ENCODE results near the gene DLEC1.

Gene DLEC1

DNA sequence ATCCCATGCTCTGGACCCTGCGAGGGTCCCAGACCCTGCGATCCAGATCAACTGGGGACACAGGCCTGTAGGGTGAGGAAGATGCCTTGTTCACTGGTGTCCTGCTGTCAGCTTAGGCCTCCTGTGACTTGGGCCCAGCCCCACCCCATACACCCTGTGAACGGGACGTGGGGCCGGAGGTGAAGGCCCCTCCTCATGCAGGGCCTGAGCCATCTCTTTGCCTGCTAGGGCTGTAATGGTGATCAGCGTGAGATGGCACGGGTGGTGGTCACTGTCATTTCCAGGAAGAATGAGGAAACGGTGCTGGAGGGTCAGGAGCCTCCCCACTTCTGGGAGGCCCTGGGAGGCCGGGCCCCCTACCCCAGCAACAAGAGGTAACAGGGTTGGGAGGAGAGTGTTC is 36.1 kb upstream of the DLEC1 start:
- DNase-seq = no peak

DNA sequence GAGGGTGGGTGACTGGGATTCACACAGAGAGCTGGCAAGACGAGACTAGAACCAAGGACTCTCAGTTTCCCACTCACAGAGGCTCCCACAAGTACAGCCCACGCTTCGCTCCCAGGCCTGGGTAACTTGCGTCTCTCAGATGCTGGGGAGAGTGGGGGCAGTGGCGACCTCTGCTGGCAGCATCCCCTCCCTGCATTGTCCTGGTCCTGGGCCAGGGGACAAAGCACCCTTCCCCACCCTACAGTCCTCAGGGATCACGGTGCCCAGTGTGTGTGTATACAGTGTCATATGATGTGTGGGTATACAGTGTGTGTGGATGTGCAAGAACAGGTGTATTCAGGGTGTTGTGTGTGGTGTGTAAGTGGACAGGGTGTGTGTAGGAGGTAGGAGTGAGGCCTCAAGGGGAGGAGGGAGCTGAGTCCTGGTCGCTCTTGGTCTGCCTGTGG is 35.6 kb upstream of the DLEC1 start:
- no peak for DNase-seq

DNA sequence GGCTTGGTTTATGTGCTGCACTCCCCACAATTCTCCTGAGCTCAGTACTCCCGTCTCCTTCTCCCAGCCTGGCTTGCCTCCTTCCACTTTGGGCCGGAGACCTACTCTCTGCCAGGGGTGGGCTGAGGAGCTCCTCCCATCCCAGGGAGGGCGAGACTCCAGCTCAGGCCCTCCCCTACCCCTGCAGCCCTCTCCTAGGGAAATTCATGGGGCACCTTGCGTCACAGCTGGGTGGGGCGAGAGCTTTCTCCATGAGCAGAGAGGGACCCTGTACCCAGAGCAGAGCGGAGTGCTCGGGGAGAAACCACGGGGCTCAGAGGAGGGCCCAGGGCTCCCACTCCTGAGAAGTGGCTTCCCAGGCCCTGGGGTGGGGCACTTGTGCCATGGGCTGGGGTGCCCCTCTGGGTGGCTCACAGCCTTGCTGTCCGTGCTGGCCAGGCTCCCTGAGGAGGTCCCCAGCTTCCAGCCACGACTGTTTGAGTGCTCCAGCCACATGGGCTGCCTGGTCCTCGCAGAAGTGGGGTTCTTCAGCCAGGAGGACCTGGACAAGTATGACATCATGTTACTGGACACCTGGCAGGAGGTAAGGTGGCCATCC is 35.1 kb upstream of the DLEC1 start:
- no peak for DNase-seq

DNA sequence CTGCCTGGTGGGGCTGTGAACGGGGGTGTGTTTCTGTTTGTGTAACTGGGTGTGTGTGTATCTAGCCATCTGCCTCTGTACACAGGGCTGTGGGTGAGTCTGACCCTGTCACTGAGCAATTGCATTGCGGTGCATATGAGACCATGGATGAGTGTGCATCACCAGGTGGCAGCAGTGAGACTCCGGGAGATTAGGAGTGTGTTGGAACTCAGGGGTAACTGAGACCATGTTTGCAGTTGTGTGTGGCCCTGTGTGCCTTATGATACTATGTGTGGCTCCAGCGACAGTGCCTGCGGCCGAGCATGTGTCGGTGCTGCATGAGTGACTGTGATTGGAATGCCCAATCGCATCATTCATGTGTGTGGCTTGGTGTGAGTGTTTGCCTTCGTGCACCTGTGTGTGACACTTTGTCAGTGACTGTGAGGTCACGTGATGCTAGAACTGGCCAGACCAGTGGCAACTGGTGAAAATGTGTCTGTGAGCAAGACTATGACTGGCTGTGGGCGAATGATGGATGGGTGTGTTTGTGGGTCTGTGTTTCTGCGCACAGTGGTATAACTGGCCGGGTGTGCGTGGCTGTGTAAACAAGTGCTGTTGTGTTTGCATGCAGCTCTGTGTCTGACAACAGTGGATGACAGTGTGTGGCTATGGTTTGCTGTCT is 34.5 kb upstream of the DLEC1 start:
- DNase-seq = peak; percentile 12 to 13

DNA sequence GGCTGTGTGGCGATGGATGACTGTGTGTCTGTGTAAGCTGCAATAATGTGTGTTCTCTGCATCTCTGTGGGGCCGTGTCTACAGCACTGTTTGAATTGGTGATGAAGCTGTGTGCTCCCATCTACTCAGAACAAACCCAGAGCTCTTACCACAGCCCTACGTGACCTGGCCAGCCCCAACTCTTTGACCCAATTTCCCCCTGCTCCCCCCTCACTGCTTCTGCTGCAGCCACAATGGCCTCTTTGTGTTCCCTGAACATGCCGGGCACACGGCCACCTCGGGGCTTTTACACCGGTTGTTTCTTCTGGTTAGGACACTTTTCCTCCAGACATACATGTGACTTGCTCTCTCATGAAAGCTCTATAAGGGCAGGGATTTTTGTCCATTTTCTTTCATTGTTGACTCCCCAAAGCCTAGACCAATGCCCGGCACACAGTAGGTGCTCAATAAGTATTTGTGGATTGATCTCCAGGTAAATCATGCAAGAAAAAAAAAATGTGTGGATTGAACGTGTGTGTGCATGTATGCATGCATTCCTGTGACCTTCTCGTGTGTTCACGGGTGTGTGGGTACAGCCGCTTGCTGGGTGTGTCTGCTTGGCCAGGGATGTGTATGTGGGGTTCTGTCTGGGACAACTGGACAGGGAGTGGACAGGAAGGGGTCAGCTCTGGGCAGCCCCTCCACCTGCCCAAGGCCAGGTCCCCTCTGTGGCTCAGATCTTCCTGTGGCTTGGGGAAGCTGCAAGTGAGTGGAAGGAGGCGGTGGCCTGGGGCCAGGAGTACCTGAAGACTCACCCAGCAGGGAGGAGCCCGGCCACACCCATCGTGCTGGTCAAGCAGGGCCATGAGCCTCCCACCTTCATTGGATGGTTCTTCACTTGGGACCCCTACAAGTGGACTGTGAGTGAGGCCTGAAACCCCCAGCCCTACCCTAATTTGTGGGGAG is 33.7 kb upstream of the DLEC1 start:
- no peak for DNase-seq

DNA sequence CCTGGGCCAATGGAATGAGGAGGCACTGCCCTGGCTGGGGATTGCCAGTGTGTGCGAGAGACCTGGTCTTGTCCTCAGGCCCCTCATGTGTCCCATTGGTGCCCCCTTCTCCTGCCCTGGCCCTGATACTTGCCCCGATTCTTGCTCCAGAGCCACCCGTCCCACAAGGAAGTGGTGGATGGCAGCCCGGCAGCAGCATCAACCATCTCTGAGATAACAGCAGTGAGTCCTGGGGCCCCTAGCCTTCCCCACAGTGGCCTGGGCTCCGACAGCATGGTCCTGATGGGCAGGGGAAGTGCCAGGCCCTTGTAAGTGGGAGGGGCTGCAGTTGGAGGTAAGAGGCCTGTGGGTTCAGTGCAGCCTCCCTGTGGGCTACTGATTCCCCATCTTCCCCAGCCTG is 33.0 kb upstream of the DLEC1 start:
- DNase-seq = no peak

DNA sequence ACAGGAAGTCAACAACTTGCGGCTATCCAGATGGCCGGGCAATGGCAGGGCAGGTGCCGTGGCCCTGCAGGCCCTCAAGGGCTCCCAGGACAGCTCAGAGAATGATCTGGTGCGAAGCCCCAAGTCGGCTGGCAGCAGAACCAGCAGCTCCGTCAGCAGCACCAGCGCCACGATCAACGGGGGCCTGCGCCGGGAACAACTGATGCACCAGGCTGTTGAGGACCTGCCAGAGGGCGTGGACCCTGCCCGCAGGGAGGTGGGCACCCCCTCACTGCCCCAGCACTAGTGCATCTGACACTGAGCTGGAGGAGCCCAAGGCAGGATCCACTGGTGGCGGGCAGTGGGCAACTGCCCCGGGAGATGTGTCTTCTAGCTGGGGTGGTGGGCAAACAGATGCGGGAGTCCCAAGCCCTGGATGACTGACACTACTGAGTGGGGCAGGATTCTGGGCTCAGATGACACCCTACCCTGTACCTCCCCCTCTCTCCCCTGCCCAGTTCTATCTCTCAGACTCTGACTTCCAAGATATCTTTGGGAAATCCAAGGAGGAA is 32.5 kb upstream of the DLEC1 start:
- no peak for DNase-seq

DNA sequence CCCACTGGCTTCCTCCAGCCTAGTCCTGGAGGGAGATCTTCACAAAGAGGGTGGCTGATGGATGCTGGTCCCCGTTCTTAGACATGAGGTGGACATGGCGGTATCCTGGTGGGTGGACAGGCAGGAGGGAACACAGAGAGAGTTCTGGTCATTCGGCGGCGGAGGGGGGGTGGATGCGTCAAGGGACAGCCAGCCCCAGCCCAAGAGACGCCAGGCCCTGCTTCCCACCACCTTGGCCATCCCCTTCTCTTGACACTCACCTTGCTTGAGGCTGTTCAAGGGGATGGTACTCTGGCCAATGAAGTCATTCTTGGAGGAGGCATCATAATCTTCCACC is 31.3 kb upstream of the DLEC1 start:
- no peak for DNase-seq

DNA sequence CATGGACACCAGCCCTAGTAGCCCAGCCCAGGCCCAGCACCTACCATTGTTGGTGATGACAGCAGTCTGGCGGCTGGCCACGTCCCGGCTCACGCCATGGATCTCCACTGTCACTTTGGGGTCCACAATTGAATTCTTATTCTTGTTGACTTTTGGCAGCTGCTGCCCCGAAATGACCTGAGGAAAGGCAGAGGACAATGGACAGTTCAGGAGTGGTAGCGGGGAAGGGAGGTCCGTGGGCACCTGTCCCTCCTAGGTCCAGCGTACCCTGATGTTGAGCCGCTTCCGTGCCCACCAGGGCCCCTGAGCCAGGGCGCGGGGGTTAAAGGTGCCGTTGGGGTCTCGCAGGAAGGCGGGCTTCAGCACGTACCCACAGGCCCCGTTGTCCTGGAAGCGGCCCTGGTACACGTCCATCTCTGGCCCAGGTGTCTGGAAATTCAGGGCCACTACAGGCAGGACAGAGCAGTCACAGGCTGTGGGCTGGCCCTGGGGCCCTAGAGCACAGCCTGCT is 30.8 kb upstream of the DLEC1 start:
- no peak for DNase-seq

DNA sequence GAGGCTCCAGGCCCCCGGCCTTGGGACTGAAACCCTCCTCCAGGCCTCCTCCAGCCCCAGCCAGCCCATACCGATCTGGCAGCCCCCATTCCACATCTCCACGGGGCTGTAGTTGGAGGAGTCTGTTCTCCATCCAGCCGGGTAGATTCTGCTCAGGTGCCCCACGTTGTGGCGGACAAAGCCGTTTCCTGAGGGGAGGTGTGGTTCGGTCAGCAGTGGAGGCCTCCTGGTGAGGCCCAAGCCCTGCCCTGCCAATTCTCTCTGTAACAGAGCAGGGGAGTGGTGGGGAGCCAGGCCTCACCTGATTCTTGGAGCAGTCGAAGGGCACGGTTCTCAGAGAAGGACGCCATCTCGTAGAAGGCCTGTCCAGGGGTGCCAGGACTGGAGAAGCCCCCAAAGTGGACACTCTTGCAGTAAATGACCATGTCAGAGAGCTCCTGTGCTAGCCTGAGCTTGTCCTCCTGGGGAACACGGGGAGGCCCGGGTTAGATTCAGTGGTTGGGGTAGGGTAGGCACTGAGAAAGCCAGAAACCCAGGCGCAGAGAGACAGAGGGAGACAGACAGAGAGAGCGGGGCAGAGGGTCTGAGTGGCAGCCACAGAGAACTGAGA is 29.9 kb upstream of the DLEC1 start:
- DNase-seq = no peak

DNA sequence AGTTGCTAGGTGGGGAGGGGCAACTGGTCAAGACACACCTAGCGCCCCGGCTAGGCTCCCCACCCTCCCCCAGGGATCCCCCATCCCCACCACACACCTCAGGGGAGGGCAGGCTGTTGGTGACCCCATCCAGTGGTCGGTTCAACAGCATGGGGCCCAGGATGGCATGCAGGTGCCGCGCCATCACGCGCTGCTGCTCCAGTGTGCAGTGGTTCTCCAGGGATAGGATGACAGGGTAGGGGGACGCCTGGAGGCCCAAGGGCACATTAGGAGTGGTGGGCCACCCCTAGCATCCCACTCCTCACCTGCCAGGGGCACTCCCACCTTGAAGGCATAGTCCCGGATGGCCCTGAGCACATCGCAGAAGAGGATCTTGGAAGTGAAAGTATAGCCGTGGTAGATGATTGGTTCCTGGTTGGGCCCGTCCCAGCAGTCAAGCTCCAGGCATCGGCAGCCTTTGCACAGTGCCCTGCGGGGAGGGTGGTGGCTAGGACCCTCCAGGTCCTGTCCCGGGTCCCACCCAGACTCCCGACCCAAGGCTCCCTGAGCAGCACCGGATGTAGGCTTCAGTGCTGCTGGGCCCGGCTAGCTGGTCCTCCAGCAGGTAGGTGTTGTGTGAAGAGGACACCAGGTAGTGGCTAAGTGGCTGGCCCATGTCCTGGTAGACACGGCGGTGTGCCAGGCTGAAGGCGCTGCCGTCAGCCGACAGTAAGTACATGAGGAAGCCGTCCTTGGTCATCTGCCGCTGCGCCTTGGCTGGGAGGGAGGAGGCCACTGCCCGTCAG is 29.0 kb upstream of the DLEC1 start:
- no peak for DNase-seq

DNA sequence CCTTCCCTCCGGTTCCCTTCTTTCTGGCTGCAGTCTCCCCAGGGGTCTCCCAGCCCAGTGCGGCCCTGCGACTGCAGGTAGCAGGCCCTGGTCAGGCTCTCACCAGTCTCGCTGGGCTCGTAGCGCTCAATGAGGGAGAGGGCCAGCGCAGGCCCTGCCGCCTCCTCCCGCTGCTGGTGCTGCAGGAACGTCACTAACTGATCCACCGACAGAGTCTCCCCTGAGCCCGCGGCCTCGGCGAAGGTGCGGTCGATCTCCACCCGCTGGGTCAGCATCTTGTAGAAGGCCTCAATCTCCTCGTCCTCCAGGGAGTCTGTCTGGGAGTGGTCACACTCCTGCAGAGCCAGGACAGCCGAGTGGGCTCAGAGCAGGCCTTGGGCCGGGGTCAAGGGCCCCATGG is 27.9 kb upstream of the DLEC1 start:
- no peak for DNase-seq

DNA sequence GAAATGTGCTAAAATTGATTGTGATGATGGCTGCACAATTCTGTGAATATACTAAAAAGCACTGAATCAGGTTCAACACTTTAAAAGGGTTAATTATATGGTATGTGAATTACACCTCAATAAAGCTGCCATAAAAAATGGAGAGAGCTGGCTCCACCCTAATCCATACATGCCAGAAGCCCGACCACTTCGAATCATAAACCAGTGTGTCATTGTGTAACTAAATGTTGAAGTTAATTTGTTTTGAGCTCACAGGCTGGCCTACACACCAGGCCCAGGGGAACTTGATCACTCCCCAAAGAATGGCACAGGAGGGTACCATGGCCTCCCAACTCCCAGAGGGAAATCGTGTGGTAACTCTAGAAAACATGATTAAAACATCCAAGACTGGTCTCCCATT is 23.5 kb upstream of the DLEC1 start:
- DNase-seq = no peak

DNA sequence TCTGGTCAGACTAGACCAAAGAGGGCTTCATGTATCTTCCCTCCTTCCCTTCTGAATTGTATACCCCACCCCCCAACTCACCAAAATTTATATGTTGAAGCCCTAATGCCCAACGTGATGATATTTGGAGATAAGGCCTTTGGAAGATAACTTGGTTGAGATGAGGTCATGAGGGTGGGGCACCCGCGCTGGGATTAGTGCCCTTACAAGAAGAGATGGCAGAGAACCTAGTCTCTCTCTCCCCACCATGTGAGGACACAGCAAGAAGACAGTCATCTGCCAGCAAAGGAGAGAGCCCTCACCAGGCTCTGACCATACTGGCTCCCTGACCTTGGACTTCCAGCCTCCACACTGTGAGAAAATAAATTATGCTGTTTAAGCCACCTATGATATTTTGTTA is 23.0 kb upstream of the DLEC1 start:
- no peak for DNase-seq

DNA sequence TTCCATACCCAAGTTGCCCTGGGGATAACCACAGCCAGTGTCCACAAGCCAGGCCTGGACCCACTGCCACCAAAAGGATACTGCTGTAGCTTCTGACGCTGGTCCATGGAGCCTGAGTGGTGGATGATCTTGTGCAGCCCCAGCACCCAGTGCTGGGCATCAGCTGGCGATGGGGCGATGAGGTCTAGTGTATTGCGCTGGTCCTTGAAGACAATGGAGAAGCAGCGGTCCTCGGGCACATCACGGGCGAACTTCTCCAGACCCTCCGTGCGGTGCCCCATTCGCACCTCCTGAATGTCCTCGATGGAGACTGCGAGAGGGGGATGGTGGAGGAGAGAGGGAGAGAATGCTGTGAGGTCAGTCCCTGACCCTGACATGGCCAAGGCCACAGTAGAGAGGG is 22.6 kb upstream of the DLEC1 start:
- no peak for DNase-seq

DNA sequence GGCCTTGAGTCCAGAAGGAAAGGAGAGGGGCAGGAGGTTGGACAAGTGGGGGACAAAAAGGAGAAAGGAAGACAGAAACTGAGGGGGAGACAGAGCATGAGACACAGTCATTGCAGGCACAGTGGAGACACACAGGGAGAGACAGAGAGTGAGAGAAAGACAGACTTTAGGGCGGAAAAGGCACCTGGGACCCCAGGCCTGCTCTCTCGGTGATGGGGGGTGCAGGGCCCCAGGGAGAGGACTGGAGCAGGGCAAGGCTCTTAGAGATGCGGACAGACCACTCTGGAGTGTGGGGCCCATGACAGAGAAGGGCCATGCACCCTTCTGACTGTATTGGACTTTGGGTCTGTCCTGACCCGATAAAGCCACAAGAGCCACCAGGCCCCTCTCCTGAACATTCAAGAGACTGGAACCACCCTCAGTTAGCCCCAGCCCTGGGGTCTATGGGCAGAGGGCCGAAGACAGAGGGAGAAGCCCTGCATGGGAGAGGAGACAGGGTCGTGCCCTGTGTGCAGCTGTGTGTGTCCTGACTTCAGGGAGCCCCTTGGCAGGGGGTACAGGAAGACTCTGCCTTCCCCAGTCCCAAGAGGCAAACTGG is 22.1 kb upstream of the DLEC1 start:
- DNase-seq = no peak

DNA sequence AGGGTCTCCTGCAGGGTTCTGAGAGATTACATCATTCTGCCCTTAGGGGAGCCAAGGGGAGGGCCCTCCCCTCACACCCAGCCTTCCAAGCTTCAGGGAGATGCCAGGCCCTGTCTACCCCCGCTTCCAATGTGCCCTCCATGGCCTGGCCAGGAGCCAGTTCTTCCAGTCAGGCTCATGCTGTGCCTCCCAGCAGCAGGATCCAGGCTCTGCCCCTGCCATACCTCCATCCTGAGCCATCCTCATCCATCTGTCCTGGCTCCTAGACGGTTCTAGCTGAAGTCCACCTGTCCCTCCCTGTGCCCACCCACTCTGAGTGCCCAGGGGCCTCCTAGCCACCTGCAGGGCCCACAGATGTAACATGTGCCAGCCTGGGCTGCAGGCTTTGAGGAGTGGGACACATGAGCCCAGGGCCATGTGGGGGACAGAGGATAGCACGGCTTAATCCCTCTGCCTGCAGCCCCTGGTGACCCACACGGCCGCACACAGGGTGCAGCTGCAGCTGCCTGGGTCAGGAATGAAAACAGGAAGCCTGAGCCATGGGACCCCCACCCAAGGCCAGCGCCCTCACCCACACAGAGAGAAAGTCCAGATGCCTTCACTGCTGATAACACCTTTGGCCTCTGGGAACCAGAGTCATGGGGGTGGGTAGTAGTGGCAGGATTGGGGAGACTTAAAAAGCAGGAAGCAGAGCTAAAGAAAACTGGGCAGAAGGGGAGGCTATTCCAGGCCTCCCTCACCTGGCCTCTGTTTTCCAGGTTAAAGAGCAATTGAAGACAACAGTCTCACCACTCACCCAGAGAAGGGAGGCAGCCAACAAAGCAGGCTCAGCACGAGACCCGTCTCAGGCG is 21.3 kb upstream of the DLEC1 start:
- no peak for DNase-seq

DNA sequence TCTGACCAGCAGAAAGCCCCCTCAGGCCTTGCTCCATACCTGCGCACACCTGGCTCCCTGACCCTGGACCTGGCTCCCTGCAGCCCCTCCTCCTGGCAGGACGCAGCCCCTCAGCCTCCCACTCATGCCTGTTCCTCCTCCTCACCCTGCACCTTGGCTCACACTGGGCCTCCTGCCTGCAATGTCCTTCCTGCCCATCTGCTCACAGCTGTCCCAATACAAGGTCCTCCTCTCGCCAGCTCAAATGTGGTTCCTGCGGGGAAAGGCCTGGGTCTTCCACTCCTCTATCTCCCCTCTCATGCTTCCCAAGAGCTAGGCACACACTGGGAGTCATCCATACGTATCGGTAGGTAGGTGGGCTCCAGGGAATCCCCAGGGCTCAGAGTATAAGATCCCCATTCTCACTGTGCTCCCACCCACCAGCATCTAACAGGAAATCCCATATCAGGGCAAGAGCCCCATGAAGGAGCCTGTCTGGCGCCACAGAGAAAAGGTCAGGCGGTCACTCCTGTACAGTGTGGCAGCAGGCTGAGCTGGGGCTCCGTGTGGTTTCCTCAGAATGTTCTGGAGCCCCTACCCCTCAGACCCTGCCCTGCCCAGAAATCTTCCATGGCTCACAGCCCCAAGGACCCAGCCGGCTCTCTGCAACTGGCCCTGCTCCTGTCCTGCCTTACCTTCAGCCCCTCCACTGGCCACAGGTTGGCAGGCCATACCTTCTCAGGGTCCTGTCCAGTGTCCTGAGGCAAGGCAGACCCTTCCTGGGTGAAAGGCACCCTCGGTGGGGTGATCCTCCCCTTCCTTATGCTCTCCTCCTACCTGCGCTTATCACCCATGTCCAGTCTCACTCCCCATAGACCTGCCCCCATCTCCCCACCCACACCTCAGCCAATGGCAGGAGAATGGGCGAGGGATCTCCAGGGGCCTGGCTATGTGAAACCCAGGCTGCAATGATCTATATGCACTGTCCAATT is 20.4 kb upstream of the DLEC1 start:
- DNase-seq = no peak

DNA sequence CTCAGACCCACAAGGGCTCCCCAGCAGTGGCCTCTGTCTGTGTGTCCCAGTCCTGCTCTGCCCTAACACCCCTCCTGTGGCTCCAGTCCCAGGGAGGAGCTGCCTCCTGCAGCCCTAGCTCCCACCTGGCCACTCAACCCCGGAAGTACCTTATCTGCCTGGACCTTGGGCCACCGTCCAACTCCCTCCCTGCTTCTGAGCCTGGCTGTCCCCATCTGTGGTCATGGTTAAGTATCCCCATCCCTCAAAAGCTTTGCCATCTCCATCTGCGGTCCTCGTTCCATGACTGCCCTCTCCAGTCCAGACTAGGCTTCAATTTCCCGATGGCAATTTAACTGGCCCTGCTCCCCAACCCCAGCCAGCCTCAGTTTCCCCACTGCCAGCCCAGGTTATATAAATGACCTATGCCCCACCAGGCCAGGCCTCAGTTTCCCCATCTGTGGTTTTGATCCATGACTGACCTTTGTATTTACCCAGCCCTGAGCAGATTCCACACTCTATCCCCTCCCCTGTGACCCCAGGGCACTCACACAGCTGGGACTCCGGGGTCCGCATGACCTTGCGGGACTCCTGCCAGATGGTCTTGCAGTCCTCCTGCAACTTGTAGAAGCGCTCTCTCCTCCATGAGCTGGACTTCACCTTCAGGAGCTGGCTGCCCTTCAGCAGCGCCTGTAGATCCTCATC is 19.2 kb upstream of the DLEC1 start:
- DNase-seq = no peak

Measured in NCI-H2081 (cell line).